ENCODE results near the gene MAPKAPK3. TPM values are rescaled to one million over a fixed set of nuclear protein-coding genes. Genes with fewer than 3 reads are reported as not detected.

MAPKAPK3 gene
- total and polyA plus RNA-seq, 2 of the 4 experiments (the other 2 are of a cell fraction), result 38.3 to 57.2 TPM

- Histone ChIP-seq H3K9ac (ENCODE audit: low read depth, low read length) (no peak overlapping the region), H3K27ac (ENCODE audit: insufficient read depth, low read length) (no peak overlapping the region), H2AK5ac (ENCODE audit: low read depth, low read length) (no peak overlapping the region), H4K5ac (ENCODE audit: low read depth, low read length) (no peak overlapping the region), H3K36me3 (ENCODE audit: control insufficient read depth, insufficient read depth, low read length) (peaks cover 2% of the 10 kb centered on the region; the same call in 1 of the 2 replicates), H3K14ac (replicated peaks; ENCODE audit: low read depth, low read length) (no peak overlapping the region), H3K9me1 (ENCODE audit: insufficient read depth, low read length) (no peaks in the 10 kb centered on the region), H2AFZ (replicated peaks; ENCODE audit: low read length, poor library complexity) (no peak overlapping the region), H3K4me1 (ENCODE audit: control insufficient read depth, insufficient read depth, low read length) (no peaks in the 10 kb centered on the region), H3K79me1 (ENCODE audit: low read depth in 1 of 2, low read length in 2 of 2) (no peaks in the 10 kb centered on the region), H2BK20ac (ENCODE audit: low read depth, low read length) (no peak overlapping the region), H2BK5ac (ENCODE audit: low read depth, low read length, poor library complexity, severe bottlenecking) (no peak overlapping the region), H4K8ac (ENCODE audit: low read depth in 2 of 2, low read length in 2 of 2) (no peak overlapping the region), H2BK15ac (ENCODE audit: low read depth, low read length) (no peak overlapping the region), H3K27me3 (ENCODE audit: control insufficient read depth, insufficient read depth, low read length) (no peaks in the 10 kb centered on the region), H3K4ac (ENCODE audit: low read depth, low read length) (no peak overlapping the region), H3K4me2 (ENCODE audit: low read depth, low read length) (no peak overlapping the region), H3K56ac (ENCODE audit: extremely low read depth, insufficient read depth, low read length) (no peak overlapping the region), H4K91ac (ENCODE audit: insufficient read depth, low read depth, low read length) (no peak overlapping the region), H3K23ac (ENCODE audit: low read depth, low read length) (no peak overlapping the region), H2BK120ac (ENCODE audit: low read depth, low read length) (no peak overlapping the region), H3K4me3 (ENCODE audit: insufficient read depth, low read depth, low read length) (no peak overlapping the region), H3K9me3 (ENCODE audit: control insufficient read depth, insufficient read depth, low read length) (no peaks in the 10 kb centered on the region), H3K18ac (ENCODE audit: low read depth, low read length) (no peak overlapping the region), H2AK9ac (replicated peaks; ENCODE audit: low read depth, low read length, poor library complexity) (no peak overlapping the region), H4K20me1 (ENCODE audit: insufficient read depth, low read length) (no peaks in the 10 kb centered on the region; the same call in 1 of the 2 replicates)
- CTCF ChIA-PET, result no interaction called here
- POLR2A ChIA-PET (ENCODE audit: unreplicated experiment), result no interaction called here
- in situ Hi-C loops (cut with MboI; ENCODE audit: low sequenced_read_pairs) (no loop called here), dilution Hi-C loops (cut with HindIII; ENCODE audit: low sequenced_read_pairs, unreplicated experiment) (no loop called here), intact Hi-C loops (cut with micrococcal nuclease) (no loop called here)
- no peak for TF ChIP-seq MXI1 (IDR thresholded peaks at IDR 0.05; ENCODE audit: borderline replicate concordance, low read depth, low read length)
- TF ChIP-seq MAZ (IDR thresholded peaks at IDR 0.05; ENCODE audit: borderline replicate concordance, low read depth, low read length), result no peak
- TF ChIP-seq FOS (IDR thresholded peaks at IDR 0.05; ENCODE audit: low read depth, low read length), result no peak
- no peak for TF ChIP-seq CEBPB (IDR thresholded peaks at IDR 0.05; ENCODE audit: low read depth, low read length)
- TF ChIP-seq SMC3 (IDR thresholded peaks at IDR 0.05; ENCODE audit: low read depth, low read length), result no peak
- TF ChIP-seq USF2 (IDR thresholded peaks at IDR 0.05; ENCODE audit: low read depth, low read length), result no peak
- no peak for TF ChIP-seq CHD1 (IDR thresholded peaks at IDR 0.05; ENCODE audit: low read depth, low read length)
- no peak for TF ChIP-seq RAD21 (IDR thresholded peaks at IDR 0.05; ENCODE audit: low read length)
- TF ChIP-seq BHLHE40 (IDR thresholded peaks at IDR 0.05; ENCODE audit: low read depth, low read length), result no peak
- no peak for TF ChIP-seq CTCF (conservative IDR thresholded peaks at IDR 0.05; ENCODE audit: low read depth, low read length)
- TF ChIP-seq NFE2L2 (IDR thresholded peaks at IDR 0.05; ENCODE audit: low read depth, low read length), result no peak
- TF ChIP-seq ELK1 (IDR thresholded peaks at IDR 0.05; ENCODE audit: borderline replicate concordance, low read depth, low read length), result no peak
- BruUV-seq (replicated peaks), result no TSS peak
- DNase-seq (no peak), ATAC-seq (ENCODE audit: low read depth) (no peak)
- WGBS, 2 experiments (ENCODE audit: extremely low coverage in 2 of 2, insufficient read length in 1 of 2), result 90% methylated on average over 2 of the region's 2 CpGs; no CpG with 5 or more reads in 1 of the 2 experiments
These were observed 32.0 kb downstream of the MAPKAPK3 start for GRCh38 chr3:50648944-50649343.

Data from IMR-90 (cell line).